Endothelial cell (in vitro differentiated cells): ENCODE results near the gene EFNA5. TPM values are rescaled to one million over a fixed set of nuclear protein-coding genes. Genes with fewer than 3 reads are reported as not detected.
"Not testable (repeated sequence)": the region's sequence is repeated elsewhere in the genome, so short reads cannot be mapped to it uniquely, and the experiment has no call there.

ENCODE experiments used
- DNase-seq: peaks from one replicate; pipeline ENCODE4 v3.0.0; 2021; ENCODE audit warnings: low spot score
- H3K27ac Mint-ChIP-seq: one replicate; pipeline ENCODE4 v1.8.0; 2021; ENCODE audit warnings: mixed read lengths, inconsistent platforms; ENCODE audit not compliant: unreplicated experiment
- H3K27me3 Mint-ChIP-seq: one replicate; pipeline ENCODE4 v1.8.0; 2021; ENCODE audit warnings: mild to moderate bottlenecking, moderate library complexity, mixed read lengths, inconsistent platforms; ENCODE audit not compliant: unreplicated experiment
- H3K36me3 Mint-ChIP-seq: one replicate; pipeline ENCODE4 v1.8.0; 2021; ENCODE audit warnings: mild to moderate bottlenecking, low read depth, mixed read lengths, inconsistent platforms; ENCODE audit not compliant: unreplicated experiment
- H3K4me1 Mint-ChIP-seq: one replicate; pipeline ENCODE4 v1.8.0; 2021; ENCODE audit warnings: mild to moderate bottlenecking, mixed read lengths, inconsistent platforms; ENCODE audit not compliant: unreplicated experiment
- H3K4me3 Mint-ChIP-seq: one replicate; pipeline ENCODE4 v1.8.0; 2021; ENCODE audit warnings: mild to moderate bottlenecking, mixed read lengths, inconsistent platforms; ENCODE audit not compliant: unreplicated experiment
- H3K9me3 Mint-ChIP-seq: one replicate; pipeline ENCODE4 v1.8.0; 2021; ENCODE audit warnings: mixed read lengths, inconsistent platforms; ENCODE audit not compliant: unreplicated experiment
- CTCF ChIP-seq: fragments of 200-600 bp; sonication (generic); IDR thresholded peaks from one replicate; pipeline ENCODE4 v1.5.0; 2021; ENCODE audit warnings: antibody characterized with exemption; ENCODE audit not compliant: unreplicated experiment
- total RNA-seq: library from RNA; stranded (reverse); fragmentation: NEBNext Ultra II Directional; extraction: Animal tissue kit (Norgen Biotek cat#: 25700); gene quantifications from one replicate; pipeline ENCODE4 v1.2.1, GENCODE V29; 2021; ENCODE audit not compliant: unreplicated experiment

The EFNA5 gene
- total RNA-seq, 1 donor from 2014 or later: 8.8 TPM

GRCh38 chr5:107456281-107456715, 214.4 kb downstream of the EFNA5 start:
- H3K4me1 Mint-ChIP-seq: no peaks in the 10 kb centered on the region

DNA sequence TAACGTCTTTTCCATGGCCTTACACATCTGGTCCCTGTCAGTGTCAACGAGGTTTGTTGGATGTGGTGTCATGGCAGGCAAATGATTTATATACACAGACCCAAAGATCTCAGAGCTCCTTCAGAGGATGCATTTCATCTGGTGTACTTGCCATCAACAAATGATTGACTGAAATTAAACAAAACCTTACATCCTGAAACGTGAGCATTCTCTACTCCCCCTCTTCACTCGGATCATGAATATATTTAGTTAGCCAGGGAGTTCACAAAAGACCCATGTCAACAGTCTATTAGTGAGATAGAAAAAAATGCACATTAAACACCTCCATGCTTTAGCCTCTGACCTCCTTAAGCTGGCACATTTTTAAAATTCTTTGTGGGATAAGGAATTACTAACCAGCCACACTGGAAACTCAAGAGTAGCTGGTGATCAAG, 215.6 kb downstream of the EFNA5 start:
- no peak for TF ChIP-seq CTCF
- Mint-ChIP-seq H3K27me3 (no peaks in the 10 kb centered on the region), H3K9me3 (no peaks in the 10 kb centered on the region), H3K4me3 (no peak overlapping the region), H3K36me3 (no peaks in the 10 kb centered on the region), H3K4me1 (no peaks in the 10 kb centered on the region), H3K27ac (no peak overlapping the region)
- no peak for DNase-seq

More at GRCh38 chr5:107456281-107456715, 214.4 kb downstream of the EFNA5 start:
- H3K27me3 Mint-ChIP-seq: no peaks in the 10 kb centered on the region
- H3K36me3 Mint-ChIP-seq: no peaks in the 10 kb centered on the region
- TF ChIP-seq CTCF: no peak
- no peak for DNase-seq
- H3K27ac Mint-ChIP-seq: no peak overlapping the region
- H3K4me3 Mint-ChIP-seq: no peak overlapping the region
- H3K9me3 Mint-ChIP-seq: no peaks in the 10 kb centered on the region

GRCh38 chr5:107451827-107452226, 218.9 kb downstream of the EFNA5 start:
- H3K27me3 Mint-ChIP-seq, H3K27ac Mint-ChIP-seq, H3K36me3 Mint-ChIP-seq, DNase-seq, H3K4me1 Mint-ChIP-seq, H3K9me3 Mint-ChIP-seq, H3K4me3 Mint-ChIP-seq: not testable (repeated sequence)

- H3K27me3 Mint-ChIP-seq: no peaks in the 10 kb centered on the region
- TF ChIP-seq CTCF: no peak
- DNase-seq: no peak
- no peak overlapping the region for H3K27ac Mint-ChIP-seq
- H3K9me3 Mint-ChIP-seq: no peaks in the 10 kb centered on the region
- H3K36me3 Mint-ChIP-seq: no peaks in the 10 kb centered on the region
- no peak overlapping the region for H3K4me3 Mint-ChIP-seq
- H3K4me1 Mint-ChIP-seq: no peaks in the 10 kb centered on the region
These were observed 219.7 kb downstream of the EFNA5 start for GRCh38 chr5:107451028-107451427.

GRCh38 chr5:107450531-107450930, 220.2 kb downstream of the EFNA5 start:
- no peak for DNase-seq
- no peak overlapping the region for H3K27ac Mint-ChIP-seq
- no peaks in the 10 kb centered on the region for H3K36me3 Mint-ChIP-seq
- no peak overlapping the region for H3K4me3 Mint-ChIP-seq
- no peaks in the 10 kb centered on the region for H3K4me1 Mint-ChIP-seq
- H3K9me3 Mint-ChIP-seq: no peaks in the 10 kb centered on the region
- no peak for TF ChIP-seq CTCF
- H3K27me3 Mint-ChIP-seq: no peaks in the 10 kb centered on the region
